ENCODE results near the gene RETREG1.

The RETREG1 gene

GRCh38 chr5:16565118-16565517 is 51.7 kb downstream of the RETREG1 start:
- H3K79me2 ChIP-seq (ENCODE audit: insufficient read depth, low read length) = no peaks in the 10 kb centered on the region
- H3K4me3 ChIP-seq (ENCODE audit: low read length, poor library complexity, severe bottlenecking) = no peak overlapping the region
- H3K9me3 ChIP-seq (ENCODE audit: insufficient read depth, low read depth, low read length) = no peaks in the 10 kb centered on the region
- no peaks in the 10 kb centered on the region for H4K20me1 ChIP-seq (ENCODE audit: insufficient read depth, low read length, poor library complexity, severe bottlenecking)
- no peak for TF ChIP-seq EZH2phosphoT487 (IDR thresholded peaks at IDR 0.05; ENCODE audit: borderline replicate concordance)
- TF ChIP-seq, protein P1, sequence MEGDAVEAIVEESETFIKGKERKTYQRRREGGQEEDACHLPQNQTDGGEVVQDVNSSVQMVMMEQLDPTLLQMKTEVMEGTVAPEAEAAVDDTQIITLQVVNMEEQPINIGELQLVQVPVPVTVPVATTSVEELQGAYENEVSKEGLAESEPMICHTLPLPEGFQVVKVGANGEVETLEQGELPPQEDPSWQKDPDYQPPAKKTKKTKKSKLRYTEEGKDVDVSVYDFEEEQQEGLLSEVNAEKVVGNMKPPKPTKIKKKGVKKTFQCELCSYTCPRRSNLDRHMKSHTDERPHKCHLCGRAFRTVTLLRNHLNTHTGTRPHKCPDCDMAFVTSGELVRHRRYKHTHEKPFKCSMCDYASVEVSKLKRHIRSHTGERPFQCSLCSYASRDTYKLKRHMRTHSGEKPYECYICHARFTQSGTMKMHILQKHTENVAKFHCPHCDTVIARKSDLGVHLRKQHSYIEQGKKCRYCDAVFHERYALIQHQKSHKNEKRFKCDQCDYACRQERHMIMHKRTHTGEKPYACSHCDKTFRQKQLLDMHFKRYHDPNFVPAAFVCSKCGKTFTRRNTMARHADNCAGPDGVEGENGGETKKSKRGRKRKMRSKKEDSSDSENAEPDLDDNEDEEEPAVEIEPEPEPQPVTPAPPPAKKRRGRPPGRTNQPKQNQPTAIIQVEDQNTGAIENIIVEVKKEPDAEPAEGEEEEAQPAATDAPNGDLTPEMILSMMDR (conservative IDR thresholded peaks at IDR 0.05; ENCODE audit: low read length) = no peak
- H3F3A ChIP-seq (ENCODE audit: low read depth) = no peaks in the 10 kb centered on the region
- no peaks in the 10 kb centered on the region for H3K36me3 ChIP-seq (ENCODE audit: insufficient read depth, low read length)
- H3K9ac ChIP-seq (ENCODE audit: low read depth, low read length, poor library complexity, severe bottlenecking) = no peak overlapping the region
- no peaks in the 10 kb centered on the region for H3K9me2 ChIP-seq (replicated peaks; ENCODE audit: low read depth, low read length)
- H3K4me2 ChIP-seq (ENCODE audit: low read depth, low read length, poor library complexity, severe bottlenecking) = no peak overlapping the region
- no peaks in the 10 kb centered on the region for H3K4me1 ChIP-seq (ENCODE audit: insufficient read depth, low read length, poor library complexity, severe bottlenecking)
- H2AFZ ChIP-seq (ENCODE audit: low read length) = no peak overlapping the region
- no peaks in the 10 kb centered on the region for H3K27me3 ChIP-seq (ENCODE audit: insufficient read depth, low read length, poor library complexity, severe bottlenecking)

- H3K4me3 ChIP-seq (ENCODE audit: low read length, poor library complexity, severe bottlenecking) = no peak overlapping the region
- no peak overlapping the region for H2AFZ ChIP-seq (ENCODE audit: low read length)
- H3K79me2 ChIP-seq (ENCODE audit: insufficient read depth, low read length) = no peaks in the 10 kb centered on the region
- H3K9me3 ChIP-seq (ENCODE audit: insufficient read depth, low read depth, low read length) = no peaks in the 10 kb centered on the region
- H3K27me3 ChIP-seq (ENCODE audit: insufficient read depth, low read length, poor library complexity, severe bottlenecking) = no peaks in the 10 kb centered on the region
- no peaks in the 10 kb centered on the region for H3K9me2 ChIP-seq (replicated peaks; ENCODE audit: low read depth, low read length)
- H3K4me2 ChIP-seq (ENCODE audit: low read depth, low read length, poor library complexity, severe bottlenecking) = no peak overlapping the region
- H3K4me1 ChIP-seq (ENCODE audit: insufficient read depth, low read length, poor library complexity, severe bottlenecking) = no peaks in the 10 kb centered on the region
- H4K20me1 ChIP-seq (ENCODE audit: insufficient read depth, low read length, poor library complexity, severe bottlenecking) = no peaks in the 10 kb centered on the region
- H3K36me3 ChIP-seq (ENCODE audit: insufficient read depth, low read length) = no peaks in the 10 kb centered on the region
- no peak overlapping the region for H3K9ac ChIP-seq (ENCODE audit: low read depth, low read length, poor library complexity, severe bottlenecking)
- H3F3A ChIP-seq (ENCODE audit: low read depth) = no peaks in the 10 kb centered on the region
- no peak for TF ChIP-seq EZH2phosphoT487 (IDR thresholded peaks at IDR 0.05; ENCODE audit: borderline replicate concordance)
- TF ChIP-seq, protein P1 (conservative IDR thresholded peaks at IDR 0.05; ENCODE audit: low read length) = no peak
Observed at GRCh38 chr5:16564248-16564867, 52.4 kb downstream of the RETREG1 start.

GRCh38 chr5:16563686-16564085 is 53.1 kb downstream of the RETREG1 start:
- no peaks in the 10 kb centered on the region for H3K79me2 ChIP-seq (ENCODE audit: insufficient read depth, low read length)
- H3K4me2 ChIP-seq (ENCODE audit: low read depth, low read length, poor library complexity, severe bottlenecking) = no peak overlapping the region
- H3K9me2 ChIP-seq (replicated peaks; ENCODE audit: low read depth, low read length) = no peaks in the 10 kb centered on the region
- no peaks in the 10 kb centered on the region for H3K4me1 ChIP-seq (ENCODE audit: insufficient read depth, low read length, poor library complexity, severe bottlenecking)
- no peak overlapping the region for H3K4me3 ChIP-seq (ENCODE audit: low read length, poor library complexity, severe bottlenecking)
- H3F3A ChIP-seq (ENCODE audit: low read depth) = no peaks in the 10 kb centered on the region
- H3K27me3 ChIP-seq (ENCODE audit: insufficient read depth, low read length, poor library complexity, severe bottlenecking) = no peaks in the 10 kb centered on the region
- no peak overlapping the region for H3K9ac ChIP-seq (ENCODE audit: low read depth, low read length, poor library complexity, severe bottlenecking)
- H4K20me1 ChIP-seq (ENCODE audit: insufficient read depth, low read length, poor library complexity, severe bottlenecking) = no peaks in the 10 kb centered on the region
- H2AFZ ChIP-seq (ENCODE audit: low read length) = no peak overlapping the region
- H3K36me3 ChIP-seq (ENCODE audit: insufficient read depth, low read length) = no peaks in the 10 kb centered on the region
- no peaks in the 10 kb centered on the region for H3K9me3 ChIP-seq (ENCODE audit: insufficient read depth, low read depth, low read length)
- TF ChIP-seq EZH2phosphoT487 (IDR thresholded peaks at IDR 0.05; ENCODE audit: borderline replicate concordance) = no peak
- TF ChIP-seq, protein P1 (conservative IDR thresholded peaks at IDR 0.05; ENCODE audit: low read length) = no peak
